Hepatocyte (in vitro differentiated cells): ENCODE data around the gene RNF111. TPM values are rescaled to one million over a fixed set of nuclear protein-coding genes. Genes with fewer than 3 reads are reported as not detected.

ENCODE experiments used
- DNase-seq: peaks from one replicate; pipeline ENCODE4 v3.0.0-alpha.2; 2016; ENCODE audit warnings: low spot score
- H2AFZ ChIP-seq: fragments of 200-600 bp; sonication (generic); 2 replicates; pipeline ENCODE4 v1.6.0; 2016; ENCODE audit warnings: antibody characterized with exemption, mild to moderate bottlenecking
- H3K27ac ChIP-seq: fragments of 200-600 bp; sonication (generic); 2 replicates; pipeline ENCODE4 v1.5.1; 2016; ENCODE audit warnings: mild to moderate bottlenecking
- H3K27me3 ChIP-seq: fragments of 200-600 bp; sonication (generic); 2 replicates; pipeline ENCODE4 v1.6.1; 2016
- H3K36me3 ChIP-seq: fragments of 200-600 bp; sonication (generic); replicated peaks from 2 replicates; pipeline ENCODE4 v1.5.1; 2016; ENCODE audit warnings: low read depth; ENCODE audit not compliant: insufficient read depth
- H3K4me1 ChIP-seq: fragments of 200-600 bp; sonication (generic); 2 replicates; pipeline ENCODE4 v1.5.1; 2016; ENCODE audit warnings: mild to moderate bottlenecking, moderate library complexity; ENCODE audit not compliant: insufficient read depth
- H3K4me2 ChIP-seq: fragments of 200-600 bp; sonication (generic); 2 replicates; pipeline ENCODE4 v1.6.0; 2016
- H3K4me3 ChIP-seq: fragments of 200-600 bp; sonication (generic); 2 replicates; pipeline ENCODE4 v1.5.1; 2016; ENCODE audit warnings: mild to moderate bottlenecking
- H3K79me2 ChIP-seq: fragments of 200-600 bp; sonication (generic); 2 replicates; pipeline ENCODE4 v1.6.0; 2017; ENCODE audit warnings: mild to moderate bottlenecking
- H3K9me2 ChIP-seq: fragments of 200-600 bp; sonication (generic); replicated peaks from 2 replicates; pipeline ENCODE4 v1.6.0; 2017; ENCODE audit warnings: mild to moderate bottlenecking; ENCODE audit not compliant: insufficient read depth
- H3K9me3 ChIP-seq: fragments of 200-600 bp; sonication (generic); 2 replicates; pipeline ENCODE4 v1.5.1; 2016; ENCODE audit warnings: low read depth, mild to moderate bottlenecking
- H4K20me1 ChIP-seq: fragments of 200-600 bp; sonication (generic); 2 replicates; pipeline ENCODE4 v1.6.0; 2016; ENCODE audit warnings: mild to moderate bottlenecking; ENCODE audit not compliant: insufficient read depth, poor library complexity, severe bottlenecking
- EZH2 ChIP-seq: fragments of 200-600 bp; sonication (generic); IDR thresholded peaks from 2 replicates; pipeline ENCODE4 v1.6.1; 2016; ENCODE audit warnings: antibody characterized with exemption, mild to moderate bottlenecking, borderline replicate concordance
- EZH2phosphoT487 ChIP-seq: fragments of 200-600 bp; sonication (generic); IDR thresholded peaks from one replicate; pipeline ENCODE4 v1.6.1; 2018; ENCODE audit warnings: antibody characterized with exemption, mild to moderate bottlenecking, low read depth, moderate library complexity; ENCODE audit not compliant: unreplicated experiment, severe bottlenecking
- WGBS: methylation state at CpG from one replicate; pipeline ENCODE4 v1.1.6; 2016; ENCODE audit warnings: low lambda C conversion rate; ENCODE audit errors: missing lambda C conversion rate; 5-methylcytosine and 5-hydroxymethylcytosine counted together
- polyA plus RNA-seq: library from polyadenylated mRNA; unstranded; fragments of >200 nt; fragmentation: Nextera tagmentation; extraction: Ambion mirVana; gene quantifications from 2 replicates; pipeline ENCODE4 v1.2.1, GENCODE V29; 2016
- total RNA-seq: library from RNA; depleted of rRNA; stranded (reverse); fragments of >200 nt; gene quantifications from 2 replicates; pipeline ENCODE4 v1.2.3, GENCODE V29; 2014
- TF ChIP-seq, protein P1 (sequence below): fragments of 200-600 bp; sonication (generic); IDR thresholded peaks from 2 replicates; pipeline ENCODE4 v1.5.1; 2016; ENCODE audit warnings: antibody characterized with exemption, mild to moderate bottlenecking; ENCODE audit not compliant: poor library complexity

The RNF111 gene
- total and polyA plus RNA-seq, 2 experiments from 2014 or later, result 11.3 to 22.1 TPM

DNA sequence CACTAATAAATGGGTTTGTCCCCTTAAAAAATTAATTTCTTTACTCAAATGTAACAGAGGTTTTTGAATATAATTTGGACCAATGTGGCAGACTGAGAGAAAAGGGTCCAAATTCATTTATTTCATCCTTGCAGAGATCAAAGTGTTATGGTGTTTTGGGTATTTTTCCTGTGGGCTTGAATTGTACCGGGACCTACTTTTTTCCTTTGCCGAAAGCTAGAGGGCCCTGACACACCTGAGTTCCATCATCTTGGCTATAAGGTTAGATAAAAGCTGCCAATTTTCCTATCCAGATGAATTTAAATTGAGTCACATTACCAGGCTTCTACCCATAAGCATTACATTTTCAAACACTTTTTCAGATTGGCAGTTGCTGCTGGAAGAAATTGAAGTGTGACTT is 118.4 kb downstream of the RNF111 start:
- Histone ChIP-seq H2AFZ (peak overlapping the region; percentile 73), H3K36me3 (no peaks in the 10 kb centered on the region), H3K79me2 (peaks cover 16% of the 10 kb centered on the region), H3K4me1 (peaks cover 5% of the 10 kb centered on the region), H3K9me2 (no peaks in the 10 kb centered on the region), H3K27ac (peak overlapping the region; percentile 27), H3K4me2 (peak overlapping the region; percentile 90), H3K4me3 (peak overlapping the region; percentile 56), H4K20me1 (no peaks in the 10 kb centered on the region), H3K27me3 (no peaks in the 10 kb centered on the region), H3K9me3 (no peaks in the 10 kb centered on the region)
- DNase-seq, result no peak
- 5% methylated on average over 2 of the region's 2 CpGs for WGBS
- TF ChIP-seq, protein P1, sequence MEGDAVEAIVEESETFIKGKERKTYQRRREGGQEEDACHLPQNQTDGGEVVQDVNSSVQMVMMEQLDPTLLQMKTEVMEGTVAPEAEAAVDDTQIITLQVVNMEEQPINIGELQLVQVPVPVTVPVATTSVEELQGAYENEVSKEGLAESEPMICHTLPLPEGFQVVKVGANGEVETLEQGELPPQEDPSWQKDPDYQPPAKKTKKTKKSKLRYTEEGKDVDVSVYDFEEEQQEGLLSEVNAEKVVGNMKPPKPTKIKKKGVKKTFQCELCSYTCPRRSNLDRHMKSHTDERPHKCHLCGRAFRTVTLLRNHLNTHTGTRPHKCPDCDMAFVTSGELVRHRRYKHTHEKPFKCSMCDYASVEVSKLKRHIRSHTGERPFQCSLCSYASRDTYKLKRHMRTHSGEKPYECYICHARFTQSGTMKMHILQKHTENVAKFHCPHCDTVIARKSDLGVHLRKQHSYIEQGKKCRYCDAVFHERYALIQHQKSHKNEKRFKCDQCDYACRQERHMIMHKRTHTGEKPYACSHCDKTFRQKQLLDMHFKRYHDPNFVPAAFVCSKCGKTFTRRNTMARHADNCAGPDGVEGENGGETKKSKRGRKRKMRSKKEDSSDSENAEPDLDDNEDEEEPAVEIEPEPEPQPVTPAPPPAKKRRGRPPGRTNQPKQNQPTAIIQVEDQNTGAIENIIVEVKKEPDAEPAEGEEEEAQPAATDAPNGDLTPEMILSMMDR, result peak; percentile 34
- TF ChIP-seq EZH2 (no peak), EZH2phosphoT487 (no peak)

DNA sequence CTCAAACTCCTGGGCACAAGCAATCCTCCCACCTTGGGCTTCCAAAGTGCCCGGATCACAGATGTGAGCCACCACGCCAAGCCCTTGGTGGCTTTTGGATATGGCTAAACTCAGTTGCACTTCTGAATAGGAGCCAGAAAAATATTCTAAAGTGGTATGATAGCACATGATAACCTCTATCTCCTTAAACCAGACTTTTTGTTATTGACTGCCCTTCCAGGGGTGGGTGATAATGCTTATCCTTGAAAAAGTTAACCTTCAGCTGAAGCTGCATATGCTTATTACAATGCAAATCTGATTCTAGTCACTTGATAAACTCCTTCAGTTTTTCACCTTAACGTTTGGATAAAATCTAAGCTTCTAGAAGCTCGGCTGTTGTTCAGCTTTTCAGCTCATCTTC is 123.8 kb downstream of the RNF111 start:
- no peak for DNase-seq
- no peaks in the 10 kb centered on the region for H3K9me3 ChIP-seq
- H3K27ac ChIP-seq, result no peak overlapping the region
- TF ChIP-seq, protein P1, result no peak
- TF ChIP-seq EZH2 (no peak), EZH2phosphoT487 (no peak)
- 93% methylated on average over 4 of the region's 4 CpGs for WGBS
- no peaks in the 10 kb centered on the region for H4K20me1 ChIP-seq
- H3K36me3 ChIP-seq, result no peaks in the 10 kb centered on the region
- no peak overlapping the region for H2AFZ ChIP-seq
- peaks cover 1% of the 10 kb centered on the region for H3K4me1 ChIP-seq
- H3K4me2 ChIP-seq, result no peak overlapping the region
- peaks cover 14% of the 10 kb centered on the region for H3K79me2 ChIP-seq
- H3K4me3 ChIP-seq, result no peak overlapping the region
- no peaks in the 10 kb centered on the region for H3K9me2 ChIP-seq
- no peaks in the 10 kb centered on the region for H3K27me3 ChIP-seq

DNA sequence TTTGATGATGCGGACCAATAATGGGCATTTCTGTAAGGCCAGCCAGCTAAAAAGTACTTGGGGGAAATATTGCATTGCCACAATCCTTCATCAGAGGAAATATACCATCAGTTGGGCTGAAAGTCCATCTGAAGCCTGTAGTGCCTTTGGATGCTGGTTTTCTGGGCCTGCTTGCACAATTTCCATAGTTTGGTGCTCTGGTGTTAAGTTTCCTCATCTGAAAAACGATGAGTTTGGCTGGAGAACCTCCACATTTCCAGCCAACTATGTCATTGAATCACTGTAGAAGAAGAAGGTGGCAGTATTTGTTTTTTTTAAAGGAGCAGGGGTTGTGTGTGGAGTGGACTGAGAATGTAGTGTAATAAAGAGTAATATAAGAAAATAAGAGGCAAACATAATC is 127.6 kb downstream of the RNF111 start:
- whole genome bisulfite sequencing, result 91% methylated on average over 2 of the region's 2 CpGs
- Histone ChIP-seq H3K4me3 (no peak overlapping the region), H3K9me3 (no peaks in the 10 kb centered on the region), H3K27ac (no peak overlapping the region), H3K4me1 (no peaks in the 10 kb centered on the region), H3K79me2 (no peaks in the 10 kb centered on the region), H4K20me1 (no peaks in the 10 kb centered on the region), H2AFZ (no peak overlapping the region), H3K9me2 (no peaks in the 10 kb centered on the region), H3K27me3 (no peaks in the 10 kb centered on the region), H3K4me2 (no peak overlapping the region), H3K36me3 (no peaks in the 10 kb centered on the region)
- TF ChIP-seq, protein P1, result no peak
- TF ChIP-seq EZH2 (no peak), EZH2phosphoT487 (no peak)
- no peak for DNase-seq

DNA sequence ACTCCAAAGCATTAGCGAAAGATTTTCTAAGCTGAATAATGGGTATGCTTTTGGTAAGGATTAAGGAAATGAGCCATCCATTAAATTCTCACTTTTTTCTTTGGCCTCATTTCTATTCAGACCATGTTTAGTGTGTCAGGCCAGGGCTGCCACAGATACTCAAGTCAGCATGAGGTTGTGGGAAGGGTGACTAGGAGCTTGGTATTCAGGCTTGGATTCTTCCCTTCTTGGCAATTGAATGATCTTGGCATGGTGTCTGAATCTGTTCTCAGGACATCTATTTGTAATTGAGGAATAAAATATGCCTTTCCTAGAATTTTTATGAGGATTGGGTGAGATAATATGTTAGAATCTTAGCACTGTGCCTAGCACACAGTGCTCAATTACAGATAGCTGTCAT is 128.7 kb downstream of the RNF111 start:
- Histone ChIP-seq H2AFZ (no peak overlapping the region), H4K20me1 (no peaks in the 10 kb centered on the region), H3K9me2 (no peaks in the 10 kb centered on the region), H3K4me3 (no peak overlapping the region), H3K4me1 (no peaks in the 10 kb centered on the region), H3K9me3 (no peaks in the 10 kb centered on the region), H3K79me2 (no peaks in the 10 kb centered on the region), H3K27me3 (no peaks in the 10 kb centered on the region), H3K36me3 (no peaks in the 10 kb centered on the region), H3K4me2 (no peak overlapping the region), H3K27ac (no peak overlapping the region)
- DNase-seq, result no peak
- WGBS, result 95% methylated on average over 1 of the region's 1 CpG
- TF ChIP-seq, protein P1, result no peak
- TF ChIP-seq EZH2, result no peak
- TF ChIP-seq EZH2phosphoT487, result no peak
